ENCODE results near the gene NADK.

GRCh38 chr1:1763657-1764621, 14.3 kb downstream of the NADK start:
- no peak for TF ChIP-seq CTCF (conservative IDR thresholded peaks at IDR 0.05)
- no peak for TF ChIP-seq ZFX (IDR thresholded peaks at IDR 0.05)
